SKM-1 (cell line): ENCODE results near the gene STAB2.
A peak's percentile ranks its signal among the peaks of the same experiment; 100 is the strongest.
"Not testable (repeated sequence)": the region's sequence is repeated elsewhere in the genome, so short reads cannot be mapped to it uniquely, and the experiment has no call there.

Source experiments
- DNase-seq: peaks from one replicate; lab custom pipeline; 2025; ENCODE audit not compliant: unreplicated experiment; lab: John Stamatoyannopoulos, UW

The STAB2 gene

GRCh38 chr12:103805655-103806360 lies 218.7 kb downstream of the STAB2 start:
- no peak for DNase-seq

- DNase-seq: peak; percentile 29
Observed at GRCh38 chr12:103806803-103807202, 219.7 kb downstream of the STAB2 start.

GRCh38 chr12:103807561-103808238 lies 220.6 kb downstream of the STAB2 start:
- DNase-seq: no peak

GRCh38 chr12:103808239-103808880 lies 221.3 kb downstream of the STAB2 start:
- no peak for DNase-seq

GRCh38 chr12:103809154-103809553 lies 222.1 kb downstream of the STAB2 start:
- no peak for DNase-seq

GRCh38 chr12:103809639-103810038 lies 222.6 kb downstream of the STAB2 start:
- DNase-seq: not testable (repeated sequence)

GRCh38 chr12:103810111-103810510 lies 223.0 kb downstream of the STAB2 start:
- DNase-seq: no peak

GRCh38 chr12:103811791-103812190 lies 224.7 kb downstream of the STAB2 start:
- no peak for DNase-seq

- DNase-seq: no peak
Observed at GRCh38 chr12:103812789-103813188, 225.7 kb downstream of the STAB2 start.

- no peak for DNase-seq
Observed at GRCh38 chr12:103813426-103813825, 226.4 kb downstream of the STAB2 start.

GRCh38 chr12:103813949-103814348 lies 226.9 kb downstream of the STAB2 start:
- no peak for DNase-seq

GRCh38 chr12:103814436-103814835 lies 227.4 kb downstream of the STAB2 start:
- no peak for DNase-seq
